ENCODE data around the gene MYBPC1.

DNA sequence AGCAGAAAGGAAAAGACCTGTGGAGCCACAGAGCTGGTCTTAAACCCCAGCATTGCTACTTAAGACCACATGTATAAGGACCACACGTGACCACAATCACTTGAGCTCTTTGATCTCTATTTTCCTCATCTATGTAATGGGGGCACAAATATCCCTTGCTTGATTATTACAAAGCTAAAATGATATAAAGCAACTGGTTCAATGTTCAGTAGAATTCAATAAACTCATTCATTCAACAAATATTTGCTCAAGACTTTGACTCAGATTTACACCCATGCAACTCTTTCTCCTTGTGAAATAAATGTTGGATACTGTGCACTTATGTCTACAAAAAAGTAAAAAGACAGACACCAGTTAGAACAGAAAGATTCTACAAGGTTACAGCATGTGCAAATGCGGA, 80.8 kb downstream of the MYBPC1 start:
- TF ChIP-seq, protein P1, sequence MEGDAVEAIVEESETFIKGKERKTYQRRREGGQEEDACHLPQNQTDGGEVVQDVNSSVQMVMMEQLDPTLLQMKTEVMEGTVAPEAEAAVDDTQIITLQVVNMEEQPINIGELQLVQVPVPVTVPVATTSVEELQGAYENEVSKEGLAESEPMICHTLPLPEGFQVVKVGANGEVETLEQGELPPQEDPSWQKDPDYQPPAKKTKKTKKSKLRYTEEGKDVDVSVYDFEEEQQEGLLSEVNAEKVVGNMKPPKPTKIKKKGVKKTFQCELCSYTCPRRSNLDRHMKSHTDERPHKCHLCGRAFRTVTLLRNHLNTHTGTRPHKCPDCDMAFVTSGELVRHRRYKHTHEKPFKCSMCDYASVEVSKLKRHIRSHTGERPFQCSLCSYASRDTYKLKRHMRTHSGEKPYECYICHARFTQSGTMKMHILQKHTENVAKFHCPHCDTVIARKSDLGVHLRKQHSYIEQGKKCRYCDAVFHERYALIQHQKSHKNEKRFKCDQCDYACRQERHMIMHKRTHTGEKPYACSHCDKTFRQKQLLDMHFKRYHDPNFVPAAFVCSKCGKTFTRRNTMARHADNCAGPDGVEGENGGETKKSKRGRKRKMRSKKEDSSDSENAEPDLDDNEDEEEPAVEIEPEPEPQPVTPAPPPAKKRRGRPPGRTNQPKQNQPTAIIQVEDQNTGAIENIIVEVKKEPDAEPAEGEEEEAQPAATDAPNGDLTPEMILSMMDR (conservative IDR thresholded peaks at IDR 0.05; ENCODE audit: low read depth, low read length) = no peak
- no peak for TF ChIP-seq EZH2 (IDR thresholded peaks at IDR 0.05; ENCODE audit: borderline replicate concordance, low read depth, low read length, poor library complexity, severe bottlenecking)
